SK-N-SH treated with all-trans-retinoic acid at 6 μM for 48 hours (cell line): ENCODE data around the gene HLA-DPA1.

Experiments used
- ARNTL ChIP-seq: fragments of 450-650 bp; formaldehyde crosslinking; IDR thresholded peaks from 2 replicates; pipeline ENCODE4 v1.5.0; 2020; ENCODE audit warnings: low read depth, mild to moderate bottlenecking, moderate library complexity, borderline replicate concordance
- ESRRG ChIP-seq: fragments of 250-450 bp; sonication (Bioruptor Pico); IDR thresholded peaks from 2 replicates; pipeline ENCODE4 v1.6.1; 2021; ENCODE audit warnings: mild to moderate bottlenecking
- GLIS3 ChIP-seq: fragments of 250-450 bp; sonication (Bioruptor Pico); IDR thresholded peaks from 2 replicates; pipeline ENCODE4 v1.5.0; 2020; ENCODE audit warnings: mild to moderate bottlenecking, moderate library complexity
- ISL1 ChIP-seq: fragments of 250-450 bp; sonication (Bioruptor Pico); IDR thresholded peaks from 2 replicates; pipeline ENCODE4 v2.1.2; 2022; ENCODE audit warnings: mild to moderate bottlenecking, moderate library complexity
- PPARA ChIP-seq: fragments of 250-450 bp; sonication (Bioruptor Pico); IDR thresholded peaks from 2 replicates; pipeline ENCODE4 v1.5.0; 2020; ENCODE audit warnings: mild to moderate bottlenecking, borderline replicate concordance
- TCF4 ChIP-seq: fragments of 250-450 bp; sonication (Bioruptor Pico); IDR thresholded peaks from 2 replicates; pipeline ENCODE4 v1.8.0; 2021; ENCODE audit warnings: mild to moderate bottlenecking, moderate library complexity, borderline replicate concordance
- ZFP3 ChIP-seq: fragments of 250-450 bp; sonication (Bioruptor Pico); IDR thresholded peaks from 2 replicates; pipeline ENCODE4 v1.5.0; 2020; ENCODE audit warnings: mild to moderate bottlenecking, moderate library complexity
- ZFP30 ChIP-seq: fragments of 450-650 bp; formaldehyde crosslinking; IDR thresholded peaks from 2 replicates; pipeline ENCODE4 v1.5.0; 2022; ENCODE audit warnings: mild to moderate bottlenecking, moderate library complexity
- ZNF565 ChIP-seq: fragments of 450-650 bp; formaldehyde crosslinking; conservative IDR thresholded peaks from 2 replicates; pipeline ENCODE4 v1.5.0; 2020; ENCODE audit warnings: low read depth, mild to moderate bottlenecking, moderate library complexity
- ZNF70 ChIP-seq: fragments of 450-650 bp; formaldehyde crosslinking; IDR thresholded peaks from 2 replicates; pipeline ENCODE4 v1.5.0; 2020; ENCODE audit warnings: mild to moderate bottlenecking, moderate library complexity
- TF ChIP-seq, protein P1 (sequence below): fragments of 250-450 bp; sonication (Bioruptor Pico); IDR thresholded peaks from 2 replicates; pipeline ENCODE4 v1.8.0; 2020; ENCODE audit warnings: mild to moderate bottlenecking, moderate library complexity, borderline replicate concordance
- TF ChIP-seq, protein P2 (sequence below): fragments of 250-450 bp; sonication (Bioruptor Pico); IDR thresholded peaks from 2 replicates; pipeline ENCODE4 v1.5.1; 2021; ENCODE audit warnings: mild to moderate bottlenecking, moderate library complexity

DNA sequence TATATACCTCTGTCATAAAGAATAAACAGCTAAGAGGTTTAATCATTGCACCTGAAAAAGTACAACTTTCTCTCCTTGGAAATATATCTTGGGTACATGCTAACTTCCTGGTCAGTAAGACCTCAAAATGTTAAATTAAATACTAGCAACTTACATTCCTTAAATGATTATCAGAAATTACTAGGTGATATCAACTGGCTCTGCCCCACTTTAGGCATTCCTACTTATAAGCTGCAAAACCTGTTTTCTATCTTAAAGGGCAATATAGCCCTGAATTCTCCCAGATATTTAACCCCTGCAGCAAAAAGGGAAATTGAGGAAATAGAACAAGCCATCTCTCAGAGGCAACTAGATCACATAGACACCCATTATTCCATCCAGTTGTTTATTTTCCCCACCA is 20.8 kb downstream of the HLA-DPA1 start:
- TF ChIP-seq, protein P1, sequence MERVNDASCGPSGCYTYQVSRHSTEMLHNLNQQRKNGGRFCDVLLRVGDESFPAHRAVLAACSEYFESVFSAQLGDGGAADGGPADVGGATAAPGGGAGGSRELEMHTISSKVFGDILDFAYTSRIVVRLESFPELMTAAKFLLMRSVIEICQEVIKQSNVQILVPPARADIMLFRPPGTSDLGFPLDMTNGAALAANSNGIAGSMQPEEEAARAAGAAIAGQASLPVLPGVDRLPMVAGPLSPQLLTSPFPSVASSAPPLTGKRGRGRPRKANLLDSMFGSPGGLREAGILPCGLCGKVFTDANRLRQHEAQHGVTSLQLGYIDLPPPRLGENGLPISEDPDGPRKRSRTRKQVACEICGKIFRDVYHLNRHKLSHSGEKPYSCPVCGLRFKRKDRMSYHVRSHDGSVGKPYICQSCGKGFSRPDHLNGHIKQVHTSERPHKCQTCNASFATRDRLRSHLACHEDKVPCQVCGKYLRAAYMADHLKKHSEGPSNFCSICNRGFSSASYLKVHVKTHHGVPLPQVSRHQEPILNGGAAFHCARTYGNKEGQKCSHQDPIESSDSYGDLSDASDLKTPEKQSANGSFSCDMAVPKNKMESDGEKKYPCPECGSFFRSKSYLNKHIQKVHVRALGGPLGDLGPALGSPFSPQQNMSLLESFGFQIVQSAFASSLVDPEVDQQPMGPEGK (CRISPR knock-in tag) = no peak
- no peak for TF ChIP-seq ARNTL (CRISPR knock-in tag)
- TF ChIP-seq TCF4 (CRISPR knock-in tag) = no peak
- TF ChIP-seq ISL1 (CRISPR knock-in tag) = no peak
- no peak for TF ChIP-seq PPARA (CRISPR knock-in tag)
- TF ChIP-seq, protein P2, sequence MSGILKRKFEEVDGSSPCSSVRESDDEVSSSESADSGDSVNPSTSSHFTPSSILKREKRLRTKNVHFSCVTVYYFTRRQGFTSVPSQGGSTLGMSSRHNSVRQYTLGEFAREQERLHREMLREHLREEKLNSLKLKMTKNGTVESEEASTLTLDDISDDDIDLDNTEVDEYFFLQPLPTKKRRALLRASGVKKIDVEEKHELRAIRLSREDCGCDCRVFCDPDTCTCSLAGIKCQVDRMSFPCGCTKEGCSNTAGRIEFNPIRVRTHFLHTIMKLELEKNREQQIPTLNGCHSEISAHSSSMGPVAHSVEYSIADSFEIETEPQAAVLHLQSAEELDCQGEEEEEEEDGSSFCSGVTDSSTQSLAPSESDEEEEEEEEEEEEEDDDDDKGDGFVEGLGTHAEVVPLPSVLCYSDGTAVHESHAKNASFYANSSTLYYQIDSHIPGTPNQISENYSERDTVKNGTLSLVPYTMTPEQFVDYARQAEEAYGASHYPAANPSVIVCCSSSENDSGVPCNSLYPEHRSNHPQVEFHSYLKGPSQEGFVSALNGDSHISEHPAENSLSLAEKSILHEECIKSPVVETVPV (CRISPR knock-in tag) = no peak
- TF ChIP-seq GLIS3 (CRISPR knock-in tag) = no peak
- TF ChIP-seq ZNF70 = no peak
- TF ChIP-seq ESRRG = no peak
- TF ChIP-seq ZNF565 = no peak
- TF ChIP-seq ZFP30 (CRISPR knock-in tag) = no peak
- no peak for TF ChIP-seq ZFP3 (CRISPR knock-in tag)
